RPMI7951 (cell line): Measurements from ENCODE around the gene RMND1. TPM values are rescaled to one million over a fixed set of nuclear protein-coding genes. Genes with fewer than 3 reads are reported as not detected.
"Not testable (repeated sequence)": the region's sequence is repeated elsewhere in the genome, so short reads cannot be mapped to it uniquely, and the experiment has no call there.

Experiments
- DNase-seq: peaks from one replicate; pipeline ENCODE4 v3.0.0-alpha.2; 2012; ENCODE audit warnings: low read depth
- total RNA-seq: library from RNA; depleted of rRNA; stranded (reverse); fragments of >200 nt; shearing (Covaris generic); gene quantifications from 2 replicates; pipeline ENCODE4 v1.2.3, GENCODE V29; 2014; rRNA removed

The RMND1 gene
- total RNA-seq, 1 experiment from 2014 or later, result 36.6 TPM

GRCh38 chr6:151385177-151385576, 66.7 kb downstream of the RMND1 start:
- DNase-seq, result no peak

GRCh38 chr6:151384151-151384550, 67.8 kb downstream of the RMND1 start:
- no peak for DNase-seq

- not testable (repeated sequence) for DNase-seq
These were observed 69.3 kb downstream of the RMND1 start for GRCh38 chr6:151382631-151383030.

- DNase-seq, result no peak
These were observed 70.2 kb downstream of the RMND1 start for GRCh38 chr6:151381722-151382121.

GRCh38 chr6:151380848-151381205, 71.1 kb downstream of the RMND1 start:
- no peak for DNase-seq

GRCh38 chr6:151379933-151380847, 71.7 kb downstream of the RMND1 start:
- DNase-seq, result peak; percentile 65

- DNase-seq, result no peak
These were observed 74.8 kb downstream of the RMND1 start for GRCh38 chr6:151377095-151377494.

GRCh38 chr6:151376440-151376839, 75.5 kb downstream of the RMND1 start:
- DNase-seq, result peak; percentile 36

- DNase-seq, result no peak
These were observed 76.1 kb downstream of the RMND1 start for GRCh38 chr6:151375833-151376232.

GRCh38 chr6:151374036-151374683, 77.8 kb downstream of the RMND1 start:
- DNase-seq, result peak; percentile 29

- DNase-seq, result no peak
These were observed 79.8 kb downstream of the RMND1 start for GRCh38 chr6:151372164-151372563.

GRCh38 chr6:151370509-151371078, 81.3 kb downstream of the RMND1 start:
- DNase-seq, result no peak

- DNase-seq, result no peak
These were observed 86.7 kb downstream of the RMND1 start for GRCh38 chr6:151365233-151365632.

- no peak for DNase-seq
These were observed 92.4 kb downstream of the RMND1 start for GRCh38 chr6:151359486-151359885.

- DNase-seq, result no peak
These were observed 93.5 kb downstream of the RMND1 start for GRCh38 chr6:151358475-151358874.

- peak; percentile 17 for DNase-seq
These were observed 94.0 kb downstream of the RMND1 start for GRCh38 chr6:151357758-151358436.

GRCh38 chr6:151356983-151357382, 94.9 kb downstream of the RMND1 start:
- DNase-seq, result not testable (repeated sequence)

Other genes with a start within 250 kb of the RMND1 start
- gene AKAP12, start 212.2 kb downstream of the RMND1 start, total RNA-seq, result 37.3 and 38.9 TPM in 2 replicates
- gene ZBTB2, start 60.6 kb downstream of the RMND1 start, total RNA-seq, result 16.8 and 20.7 TPM in 2 replicates
- gene CCDC170, start 41.9 kb upstream of the RMND1 start, total RNA-seq, result not detected in 2 replicates